HG03571 (cell line): Measurements from ENCODE around the gene IL1RAPL2.

Experiments
- ATAC-seq: cut with Tn5 transposase; IDR thresholded peaks from one replicate; pipeline ENCODE4 v1.9.1; 2021; ENCODE audit not compliant: unreplicated experiment

Gene IL1RAPL2

DNA sequence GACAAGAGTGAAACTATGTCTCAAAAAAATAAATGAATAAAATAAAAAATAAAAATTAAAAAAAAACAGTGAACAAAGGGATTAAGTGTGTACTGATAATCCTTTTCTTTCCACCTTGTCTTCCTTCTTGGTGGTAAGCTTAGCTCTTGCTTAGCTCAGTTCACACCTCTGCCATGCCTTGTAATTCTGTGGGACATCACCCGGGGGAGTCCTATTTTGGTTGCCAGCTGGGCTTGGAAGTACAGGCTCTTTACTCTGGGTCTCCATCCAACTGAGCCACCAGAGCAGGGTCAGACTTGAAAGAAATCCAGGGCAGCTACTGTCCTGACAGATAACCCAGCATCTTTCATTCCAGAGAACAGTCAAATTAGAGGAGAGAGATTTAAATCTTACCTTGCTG is 858.7 kb downstream of the IL1RAPL2 start:
- ATAC-seq, result no peak

DNA sequence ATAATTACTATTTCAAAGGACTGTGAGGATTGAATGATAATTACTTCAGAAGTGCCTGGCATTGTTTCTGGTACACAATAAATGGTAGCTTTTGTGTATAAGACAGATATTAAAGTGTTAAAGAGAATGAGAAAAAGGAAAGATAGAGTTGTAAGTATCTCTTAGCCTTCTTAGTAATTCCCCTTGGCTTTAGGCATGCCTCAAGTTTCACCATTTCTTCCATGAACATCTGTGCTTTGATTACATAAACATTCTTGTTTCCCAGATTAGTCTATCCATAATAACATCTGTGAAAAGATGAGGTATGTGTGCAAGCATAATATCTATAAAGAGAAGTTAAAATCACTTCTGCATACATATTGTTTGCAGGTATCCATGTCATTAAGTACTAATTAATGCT is 885.4 kb downstream of the IL1RAPL2 start:
- no peak for ATAC-seq

DNA sequence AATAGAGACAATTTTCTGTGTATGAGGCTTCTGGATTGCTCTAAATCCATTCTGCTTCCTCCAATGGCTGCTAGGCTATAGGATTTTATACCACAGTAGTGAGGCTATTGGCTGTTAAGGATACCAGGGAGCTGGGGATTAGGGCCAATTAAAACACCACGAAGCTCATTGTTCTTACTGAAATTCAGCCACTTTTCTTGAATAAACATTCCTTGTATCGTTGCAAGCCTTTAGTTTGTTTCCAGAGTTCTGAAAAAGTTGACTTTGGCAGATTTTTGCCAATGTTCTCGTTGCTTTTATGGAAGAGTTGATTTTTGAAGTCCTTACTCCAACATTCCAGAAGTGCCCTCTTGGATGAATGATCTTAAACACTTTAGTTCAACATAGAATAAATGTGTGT is 892.8 kb downstream of the IL1RAPL2 start:
- no peak for ATAC-seq

DNA sequence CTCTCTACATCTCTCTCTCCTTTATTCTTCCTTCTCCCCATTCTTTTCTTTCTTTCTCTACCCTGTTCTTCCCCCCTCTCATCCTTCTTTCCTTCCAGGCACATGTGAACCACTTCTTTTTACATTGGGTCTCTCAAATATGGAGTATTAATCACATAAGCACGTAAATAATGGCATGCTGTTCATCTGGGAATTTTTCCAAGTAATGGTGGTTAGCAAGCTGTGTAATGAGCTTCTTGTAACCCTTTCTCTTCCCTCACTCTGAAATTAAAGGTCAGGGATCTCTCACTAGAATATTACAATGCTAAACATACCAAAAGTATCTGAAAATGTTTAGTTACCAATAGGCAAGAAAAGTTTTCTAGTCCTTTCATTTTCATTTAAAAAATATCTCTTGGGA is 894.4 kb downstream of the IL1RAPL2 start:
- ATAC-seq, result no peak

DNA sequence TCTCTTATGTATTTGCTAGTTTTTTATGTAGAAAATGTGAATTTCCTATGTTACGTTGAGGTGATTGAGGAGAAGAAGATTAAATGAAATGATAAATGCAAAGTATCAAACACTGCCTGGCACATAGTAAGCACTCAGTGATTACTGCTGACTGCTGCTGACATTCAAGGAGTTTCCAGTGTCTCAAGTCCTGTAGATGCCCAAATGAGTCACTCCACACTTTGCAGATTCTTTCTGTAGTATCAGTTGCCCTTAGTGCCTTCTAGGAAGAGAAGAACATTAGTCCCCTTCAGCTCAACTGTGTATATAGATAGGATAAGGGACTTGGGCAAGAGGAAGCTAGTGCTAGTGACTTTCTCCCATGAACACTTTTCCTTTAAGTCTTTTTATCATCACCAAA is 895.0 kb downstream of the IL1RAPL2 start:
- no peak for ATAC-seq

DNA sequence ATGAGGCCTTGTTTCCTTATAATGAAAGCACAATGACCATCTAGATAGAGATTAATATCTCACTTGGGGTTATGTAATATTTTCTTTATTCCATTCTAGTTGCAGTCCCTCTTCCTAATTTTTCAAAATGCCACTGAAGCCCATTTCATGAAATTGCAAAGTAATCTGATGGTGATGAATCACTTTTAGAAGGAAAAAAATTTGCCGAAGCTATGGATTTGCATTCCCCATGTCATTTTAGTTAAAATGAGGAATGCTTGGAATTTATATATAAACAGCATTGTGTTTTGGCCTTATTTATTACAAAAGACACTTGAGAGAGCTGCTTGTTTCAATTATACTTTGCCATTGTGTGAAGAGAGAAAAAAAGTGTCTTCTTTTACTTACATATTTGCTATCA is 896.2 kb downstream of the IL1RAPL2 start:
- ATAC-seq, result no peak

DNA sequence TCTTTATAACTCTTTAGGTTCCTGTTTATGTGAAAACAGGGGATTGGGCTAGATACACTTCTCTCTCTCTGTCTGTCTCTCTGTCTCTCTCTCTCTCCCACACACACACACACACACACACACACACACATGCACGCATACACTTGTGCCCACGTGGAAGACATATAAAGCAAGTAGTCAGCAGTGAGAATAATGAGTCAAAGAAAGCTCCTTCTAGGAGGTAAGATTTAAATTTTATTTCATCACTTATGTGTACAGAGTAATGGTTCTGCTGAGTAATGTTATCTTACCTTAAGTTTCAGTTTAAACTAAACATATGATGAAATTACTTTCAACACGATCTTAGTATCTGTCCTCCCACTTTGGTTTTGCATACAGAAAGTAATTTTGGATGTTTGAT is 897.5 kb downstream of the IL1RAPL2 start:
- no peak for ATAC-seq

DNA sequence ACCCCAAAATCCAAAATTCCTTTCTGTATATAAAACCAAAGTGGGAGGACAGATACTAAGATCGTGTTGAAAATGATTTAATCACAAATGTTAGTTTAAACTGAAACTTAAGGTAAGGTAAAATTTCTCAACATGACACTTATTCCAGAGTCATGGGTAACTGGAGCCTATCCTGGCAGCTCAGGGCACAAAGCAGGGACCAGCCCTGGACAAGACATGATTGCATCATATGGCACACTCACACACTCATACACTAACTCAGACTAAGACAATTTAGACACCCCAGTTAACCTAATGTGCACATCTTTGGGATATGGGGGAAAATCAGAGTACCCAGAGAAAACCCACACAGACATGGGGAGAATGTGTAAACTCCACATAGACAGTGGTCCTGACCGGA is 898.6 kb downstream of the IL1RAPL2 start:
- ATAC-seq, result no peak

DNA sequence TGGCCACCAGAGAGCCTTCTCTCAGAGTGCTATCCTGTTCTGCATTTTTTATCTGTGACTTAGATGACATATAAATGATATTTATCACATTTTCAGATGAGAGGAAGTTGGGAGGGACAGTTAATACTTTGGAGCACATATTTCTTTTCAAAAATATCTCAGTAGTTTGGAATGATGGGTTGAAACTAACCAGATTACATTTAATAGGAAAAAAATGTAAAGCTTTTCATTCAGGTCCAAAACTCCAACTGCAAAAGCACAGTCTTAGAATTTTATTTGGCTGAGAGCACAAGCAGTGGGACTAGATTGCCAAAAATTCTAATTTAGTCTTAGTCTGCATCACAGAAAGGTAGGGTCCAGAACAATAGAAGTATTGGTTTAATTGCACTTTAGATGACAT is 902.7 kb downstream of the IL1RAPL2 start:
- ATAC-seq, result no peak

DNA sequence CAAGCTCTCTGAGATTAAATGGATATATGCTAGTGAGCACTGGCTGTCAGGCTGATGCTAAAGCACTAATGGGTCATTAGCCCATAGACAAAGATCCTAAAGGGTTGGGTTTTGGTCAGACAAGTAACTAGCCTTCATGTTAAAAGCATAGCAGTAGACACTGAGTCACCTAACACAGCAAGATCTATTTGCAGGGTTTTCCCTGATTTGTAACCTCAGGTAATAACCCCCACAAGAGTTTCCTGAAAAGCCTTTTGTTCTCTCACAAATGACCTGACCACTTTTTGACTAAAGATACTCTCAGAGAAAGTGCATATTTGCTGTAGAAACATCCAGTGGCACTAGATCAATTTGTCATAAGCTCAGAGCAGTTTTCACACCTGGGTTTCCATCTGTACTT is 905.6 kb downstream of the IL1RAPL2 start:
- ATAC-seq, result no peak

DNA sequence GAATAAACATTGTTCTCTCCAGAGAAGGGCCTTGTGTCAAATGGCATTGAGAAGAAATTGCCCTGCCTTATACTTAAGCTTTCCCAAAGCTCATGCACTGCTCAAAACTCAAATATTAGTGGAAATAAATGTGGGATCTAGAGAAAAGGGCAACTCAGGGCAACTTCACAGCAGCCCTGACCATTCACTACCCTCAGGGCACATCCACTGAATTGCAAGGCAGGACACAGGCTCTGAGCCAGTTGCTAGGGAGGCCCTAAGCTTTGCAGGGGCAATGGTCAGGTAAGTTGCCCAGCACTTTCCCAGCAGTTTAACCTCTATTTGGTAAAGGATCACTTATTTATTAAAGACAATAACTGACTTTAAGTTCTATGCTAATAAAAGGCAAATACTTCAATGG is 909.8 kb downstream of the IL1RAPL2 start:
- no peak for ATAC-seq

DNA sequence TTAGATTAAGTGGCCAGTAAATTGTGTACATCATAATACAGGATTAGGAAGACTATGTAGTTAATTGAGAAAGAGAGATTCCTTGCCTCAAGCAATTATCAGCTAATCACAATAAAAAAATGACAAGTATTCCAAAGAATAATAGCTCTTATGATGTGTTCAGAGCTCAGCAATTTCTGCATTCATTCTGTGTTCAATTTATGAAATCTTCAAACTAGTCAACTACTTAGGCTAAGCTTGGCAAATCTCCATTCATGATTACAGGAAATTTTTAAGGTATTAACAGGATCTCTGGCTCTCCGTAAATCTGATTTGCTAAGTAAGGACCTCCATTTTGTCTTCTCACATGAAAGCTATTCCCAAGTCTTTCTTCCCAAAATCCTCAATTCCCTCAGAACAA is 911.4 kb downstream of the IL1RAPL2 start:
- no peak for ATAC-seq

DNA sequence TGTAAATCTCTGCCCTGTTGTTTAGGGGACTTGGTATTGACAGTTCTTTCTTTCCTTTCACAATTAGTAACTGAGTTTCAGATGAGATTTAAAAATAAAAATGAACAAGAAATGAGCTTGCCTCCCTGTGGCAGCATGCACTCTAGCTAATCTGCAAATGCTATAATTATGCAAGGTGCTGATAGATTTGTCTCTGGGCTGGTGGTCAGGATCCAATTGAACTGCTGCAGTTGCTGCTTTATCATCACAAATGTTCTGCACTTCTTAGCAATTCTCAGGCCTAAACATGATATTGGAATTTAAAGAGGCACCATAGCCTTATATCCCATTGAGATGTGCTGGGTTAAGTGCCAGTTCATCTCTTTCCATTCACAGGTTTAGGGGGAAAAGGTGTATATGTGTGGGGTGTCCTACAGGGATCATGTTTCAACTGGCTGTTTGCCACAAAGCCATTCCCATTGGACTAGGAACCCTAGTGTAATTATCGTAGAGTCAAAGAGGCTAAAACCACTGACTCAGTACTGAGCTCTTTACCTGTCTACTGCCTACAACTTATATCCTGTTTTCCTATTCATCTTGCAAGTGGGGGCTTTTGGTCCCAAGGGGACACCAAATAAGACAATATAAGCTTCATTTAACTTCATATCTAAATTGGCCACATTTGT is 914.8 kb downstream of the IL1RAPL2 start:
- no peak for ATAC-seq

DNA sequence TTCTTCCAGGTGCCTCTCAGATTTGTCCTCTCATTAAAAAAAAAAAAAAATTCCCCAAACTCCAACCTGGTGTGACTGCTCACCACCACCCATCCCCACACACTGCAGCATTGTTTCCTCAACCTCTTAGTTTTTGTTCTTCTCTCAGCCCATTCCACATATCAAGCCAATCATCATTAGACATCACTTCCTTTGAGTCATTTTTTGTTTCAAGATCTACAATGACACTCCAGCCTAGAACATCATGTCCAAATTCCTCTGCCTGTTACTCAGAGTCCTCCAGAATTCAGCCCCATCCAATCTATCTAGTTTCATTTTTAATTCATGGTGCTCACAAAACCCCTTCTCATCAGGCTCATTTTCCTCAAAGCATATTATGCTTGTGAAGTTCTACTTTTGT is 917.0 kb downstream of the IL1RAPL2 start:
- ATAC-seq, result no peak

DNA sequence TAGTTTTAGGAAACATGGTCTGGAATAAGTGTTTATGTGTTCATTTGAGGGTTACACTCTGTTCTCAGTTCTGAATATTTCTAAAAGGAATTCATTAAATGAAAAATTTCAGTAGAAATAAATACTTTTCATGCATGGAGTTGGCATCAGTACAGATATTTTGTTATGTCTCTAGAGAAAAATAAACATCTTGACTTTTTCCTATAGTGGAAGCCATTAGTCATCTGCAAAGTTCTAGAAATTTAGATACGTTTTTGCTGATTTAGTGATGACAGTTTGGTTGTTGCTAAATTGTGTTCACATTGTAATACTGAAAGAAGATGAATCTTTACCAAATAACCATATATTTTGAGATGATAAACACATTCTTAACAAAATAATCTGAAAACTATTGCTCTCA is 922.7 kb downstream of the IL1RAPL2 start:
- no peak for ATAC-seq

DNA sequence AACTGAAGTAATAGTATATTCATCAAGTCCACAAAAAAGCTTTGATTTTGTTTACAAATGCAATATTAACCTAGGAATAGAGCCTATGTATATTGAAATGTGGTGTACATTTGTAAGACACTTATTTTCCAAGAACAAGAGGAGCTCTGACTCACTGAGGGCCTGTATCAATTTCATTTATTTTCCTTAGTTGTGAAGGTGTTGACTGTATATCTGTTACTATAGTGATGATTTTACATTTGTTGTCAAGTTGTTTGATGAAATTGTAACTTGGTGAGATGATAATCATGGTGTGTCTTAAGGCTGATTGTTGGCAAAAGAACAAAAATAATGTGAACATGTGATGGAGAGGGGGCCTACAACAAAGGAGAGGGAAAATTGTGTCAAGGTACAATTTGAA is 929.4 kb downstream of the IL1RAPL2 start:
- no peak for ATAC-seq

DNA sequence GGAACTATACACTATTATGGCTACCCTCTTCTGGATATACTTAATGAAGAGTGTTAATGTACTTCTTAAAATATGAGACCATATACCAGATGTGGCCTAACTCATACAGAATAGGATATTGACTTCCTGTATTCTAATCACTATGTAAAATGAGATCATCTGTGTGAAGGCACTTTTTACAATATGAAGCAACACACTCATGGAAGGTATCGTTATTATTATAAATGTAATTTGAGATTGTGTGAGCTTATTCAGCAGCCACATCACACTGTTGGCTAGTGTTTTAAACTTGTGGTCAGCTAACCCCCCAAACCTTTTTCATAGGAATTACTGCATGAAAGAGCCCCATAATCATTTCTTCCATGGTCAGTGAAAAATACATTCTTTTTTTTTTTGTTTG is 936.3 kb downstream of the IL1RAPL2 start:
- ATAC-seq, result no peak

DNA sequence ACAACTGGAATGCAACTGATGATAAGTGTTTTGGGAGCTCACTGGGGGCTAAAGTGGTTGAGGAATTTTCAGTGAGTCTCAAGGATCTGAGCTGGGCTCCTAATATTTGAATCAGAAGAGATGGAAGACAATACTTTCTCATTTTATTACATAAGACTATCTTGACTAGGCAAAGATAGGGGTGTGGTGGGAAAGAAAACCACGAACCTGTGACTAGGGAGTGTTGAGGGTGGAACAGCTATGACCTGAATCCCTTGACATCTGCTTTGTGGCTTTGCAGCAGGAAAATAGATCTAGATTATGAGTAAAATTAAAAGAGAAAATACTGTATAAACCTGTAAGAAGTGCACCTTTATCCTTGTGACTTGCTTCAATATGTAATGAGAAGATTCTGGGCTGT is 949.6 kb downstream of the IL1RAPL2 start:
- ATAC-seq, result no peak

DNA sequence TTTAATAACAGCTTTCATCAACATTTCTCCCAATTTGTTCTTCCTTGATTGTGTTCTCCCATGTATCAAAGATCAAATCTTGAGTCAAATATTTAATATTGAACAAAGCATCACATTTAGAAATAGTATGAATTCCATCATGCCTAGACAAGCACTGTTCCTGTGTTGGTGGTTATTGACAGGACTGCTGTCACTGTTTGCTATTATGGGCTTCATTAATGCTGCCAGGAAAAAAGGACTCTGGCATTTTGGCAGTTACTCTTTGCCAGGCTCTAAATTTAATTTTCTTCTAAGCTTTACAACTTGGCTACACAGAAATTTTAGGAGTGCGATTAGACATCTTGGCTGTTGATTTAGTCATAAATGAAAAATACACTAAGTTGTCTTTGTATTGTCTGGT is 960.4 kb downstream of the IL1RAPL2 start:
- no peak for ATAC-seq

DNA sequence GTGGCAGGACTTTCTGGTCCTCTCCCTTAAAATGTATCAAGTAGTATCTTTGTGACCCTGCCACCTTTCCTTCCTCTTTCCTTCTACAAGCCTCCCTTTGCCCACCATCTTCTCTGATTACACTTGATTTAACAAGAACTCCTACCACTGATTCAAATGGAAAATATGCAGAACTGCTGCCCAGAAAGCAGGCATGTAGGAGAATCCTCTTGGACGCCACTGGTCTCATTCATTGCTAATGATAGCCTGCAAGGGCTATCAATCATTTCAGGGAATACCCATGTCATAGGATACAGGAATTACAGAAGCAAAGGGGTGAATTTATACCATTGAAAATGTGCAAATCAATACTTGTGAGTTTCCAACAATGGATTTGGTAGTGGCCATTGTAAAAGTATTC is 961.8 kb downstream of the IL1RAPL2 start:
- ATAC-seq, result no peak

DNA sequence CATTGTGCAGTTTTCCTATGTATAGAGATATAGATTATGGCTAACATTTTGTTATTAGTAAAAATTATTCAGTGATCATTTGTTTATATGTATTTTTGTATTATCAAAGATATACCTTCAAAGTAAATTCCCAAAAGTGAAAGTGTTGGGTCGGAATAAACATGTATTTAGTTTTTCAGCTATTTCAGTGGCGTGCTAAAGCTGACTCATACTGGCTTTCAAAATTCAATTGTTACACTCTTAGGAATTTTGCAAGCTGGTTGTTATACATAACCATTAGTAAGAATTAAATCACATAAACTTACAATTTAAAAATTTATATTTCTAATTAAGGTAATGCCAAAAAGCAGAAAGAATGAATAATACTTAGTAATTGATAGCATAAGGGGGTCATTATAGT is 968.0 kb downstream of the IL1RAPL2 start:
- ATAC-seq, result no peak

DNA sequence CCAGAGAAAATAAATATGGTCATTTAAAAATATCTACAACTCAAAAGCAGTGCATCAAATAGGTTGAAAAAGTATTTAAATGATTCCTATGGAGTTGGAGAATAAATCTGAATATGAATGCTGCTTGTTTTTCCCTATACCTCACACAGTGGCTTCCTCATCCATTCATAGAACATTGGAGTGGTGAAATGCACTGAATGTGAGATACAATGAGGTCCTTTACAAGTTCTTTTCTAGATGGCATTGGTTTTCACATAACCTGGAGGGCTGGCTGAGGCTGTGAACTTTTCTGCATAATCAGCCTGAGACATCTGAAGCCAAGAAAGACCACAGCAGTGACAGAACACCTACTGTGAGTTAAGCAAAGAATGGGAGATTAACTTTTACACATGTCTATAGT is 977.3 kb downstream of the IL1RAPL2 start:
- ATAC-seq, result no peak

DNA sequence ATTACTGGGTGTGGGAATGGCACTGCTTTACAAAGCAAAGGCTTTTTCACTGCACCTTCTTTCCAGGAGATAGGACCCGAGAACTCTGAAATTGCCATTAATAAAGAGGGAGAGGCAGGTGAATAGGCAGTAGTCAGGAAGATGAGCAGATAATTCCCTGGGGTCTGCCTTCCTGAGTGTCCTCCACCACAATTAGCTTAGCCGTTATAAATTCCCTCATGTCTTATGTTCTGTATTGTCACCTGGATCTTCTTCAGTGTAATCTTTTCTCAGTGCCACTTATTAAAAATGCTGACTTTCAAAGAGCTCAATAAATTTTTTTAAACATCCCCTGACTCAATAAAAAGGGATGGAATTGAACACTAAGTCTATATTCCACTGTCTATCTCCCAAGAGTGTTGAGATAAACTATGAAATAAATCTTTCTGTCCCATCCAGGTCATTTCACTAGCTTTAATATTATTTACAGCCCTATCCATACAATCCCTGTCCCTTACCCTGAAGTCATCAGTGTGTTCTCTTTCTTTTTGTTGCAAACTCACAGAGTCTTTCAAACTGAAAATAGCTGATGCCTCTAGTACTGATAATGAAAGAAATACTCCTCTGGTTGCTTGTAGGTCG is 984.2 kb downstream of the IL1RAPL2 start:
- ATAC-seq, result no peak
